Measurements from ENCODE around the gene MINAR2.

Gene MINAR2

DNA sequence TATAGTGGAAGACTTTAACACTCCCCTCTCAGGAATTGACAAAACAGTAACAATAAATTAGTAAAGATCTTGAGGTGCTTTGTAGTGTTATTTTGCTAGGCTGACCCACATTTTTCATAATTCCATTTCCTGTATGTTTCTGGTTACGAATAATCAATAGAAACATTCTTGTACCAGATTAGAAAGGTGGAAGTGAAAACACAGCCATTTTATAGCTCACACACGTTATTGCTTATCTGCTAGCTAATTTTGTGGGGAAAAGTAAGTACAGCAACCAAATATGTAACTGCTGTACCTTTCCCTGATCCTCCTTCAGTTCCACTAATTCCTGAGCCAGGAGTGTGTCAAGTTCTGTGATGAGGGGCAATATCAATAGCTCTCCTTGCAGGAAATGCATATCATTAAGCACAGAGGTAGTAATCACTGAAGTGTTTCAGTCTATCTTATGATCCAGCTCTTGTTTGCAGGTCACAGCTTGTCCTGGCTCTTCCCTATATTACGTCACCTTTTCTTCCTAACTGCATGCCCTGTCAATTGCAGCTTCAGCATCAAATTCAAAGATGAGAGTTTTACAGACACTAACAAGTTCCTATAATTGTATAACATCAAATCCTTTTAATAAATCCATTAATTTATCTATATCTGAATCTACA, 59.4 kb downstream of the MINAR2 start:
- H3K4me3 ChIP-seq (ENCODE audit: low read depth, low read length) = no peak overlapping the region
- TF ChIP-seq CTCF (IDR thresholded peaks at IDR 0.05; ENCODE audit: low read depth, low read length, missing control alignments) = no peak
- DNase-seq (ENCODE audit: low read depth) = no peak
